ENCODE measurements around the gene HIVEP3. TPM values are rescaled to one million over a fixed set of nuclear protein-coding genes. Genes with fewer than 3 reads are reported as not detected.

HIVEP3 gene
- total RNA-seq, 1 experiment from 2014 or later = 11.0 TPM

DNA sequence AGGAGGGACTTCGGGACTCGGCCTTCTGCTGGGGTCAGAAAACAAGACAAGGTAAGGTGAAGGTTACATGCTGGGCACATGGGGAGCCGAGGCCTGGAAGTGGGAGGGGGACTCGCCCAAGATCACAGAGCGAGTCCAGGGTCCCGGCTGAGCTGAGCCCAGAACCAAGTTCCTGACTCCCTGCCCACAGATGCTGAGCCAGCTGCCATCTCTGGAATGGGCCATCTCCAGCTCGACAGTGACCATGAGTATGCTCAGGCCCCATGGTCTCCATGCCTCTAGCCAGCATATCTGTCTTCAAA is 407.5 kb downstream of the HIVEP3 start:
- no peaks in the 10 kb centered on the region for H3K36me3 ChIP-seq (ENCODE audit: low read depth)
- ChIA-PET CTCF (no interaction called here), POLR2A (ENCODE audit: unreplicated experiment) (no interaction called here)
- H3K27ac ChIP-seq = no peak overlapping the region
- H3K27me3 ChIP-seq (ENCODE audit: insufficient read depth, low read depth) = no peaks in the 10 kb centered on the region
- no peak overlapping the region for H2AFZ ChIP-seq
- no peak for DNase-seq
- H3K79me2 ChIP-seq (ENCODE audit: low read depth) = no peaks in the 10 kb centered on the region
- peaks cover 29% of the 10 kb centered on the region for H3K4me1 ChIP-seq (replicated peaks; ENCODE audit: insufficient read depth)
- no peak overlapping the region for H3K4me3 ChIP-seq
- H3K9me3 ChIP-seq (ENCODE audit: insufficient read depth, low read depth) = no peaks in the 10 kb centered on the region
- TF ChIP-seq EZH2 (IDR thresholded peaks at IDR 0.05; ENCODE audit: low read depth) = no peak
- no peak for TF ChIP-seq CTCF (conservative IDR thresholded peaks at IDR 0.05)
- H4K20me1 ChIP-seq (ENCODE audit: insufficient read depth) = peaks cover 3% of the 10 kb centered on the region; the same call in 1 of the 2 replicates
- H3K4me2 ChIP-seq = no peak overlapping the region
- BruUV-seq (replicated peaks) = no TSS peak
- H3K9me2 ChIP-seq (ENCODE audit: insufficient read depth) = no peaks in the 10 kb centered on the region
- H3F3A ChIP-seq (ENCODE audit: insufficient read depth, low read depth) = peaks cover 39% of the 10 kb centered on the region
- intact Hi-C loops (cut with micrococcal nuclease; ENCODE audit: unreplicated experiment) = loop anchor here (10.0 kb wide), 1 partner anchor 156 kb away; no protein-coding TSS in a partner anchor

- peaks cover 41% of the 10 kb centered on the region for H3F3A ChIP-seq (ENCODE audit: insufficient read depth, low read depth)
- DNase-seq = no peak
- H3K4me3 ChIP-seq = no peak overlapping the region
- H3K79me2 ChIP-seq (ENCODE audit: low read depth) = no peaks in the 10 kb centered on the region
- TF ChIP-seq EZH2 (IDR thresholded peaks at IDR 0.05; ENCODE audit: low read depth) (no peak), CTCF (conservative IDR thresholded peaks at IDR 0.05) (no peak)
- peaks cover 26% of the 10 kb centered on the region for H3K4me1 ChIP-seq (replicated peaks; ENCODE audit: insufficient read depth)
- no peaks in the 10 kb centered on the region for H3K36me3 ChIP-seq (ENCODE audit: low read depth)
- H3K9me2 ChIP-seq (ENCODE audit: insufficient read depth) = no peaks in the 10 kb centered on the region
- POLR2A ChIA-PET (ENCODE audit: unreplicated experiment) = no interaction called here
- intact Hi-C loops (cut with micrococcal nuclease; ENCODE audit: unreplicated experiment) = loop anchor here (10.0 kb wide), 1 partner anchor 156 kb away; no protein-coding TSS in a partner anchor
- no peaks in the 10 kb centered on the region for H3K27me3 ChIP-seq (ENCODE audit: insufficient read depth, low read depth)
- CTCF ChIA-PET = no interaction called here
- peaks cover 3% of the 10 kb centered on the region; the same call in 1 of the 2 replicates for H4K20me1 ChIP-seq (ENCODE audit: insufficient read depth)
- no peak overlapping the region for H3K27ac ChIP-seq
- H2AFZ ChIP-seq = no peak overlapping the region
- no peaks in the 10 kb centered on the region for H3K9me3 ChIP-seq (ENCODE audit: insufficient read depth, low read depth)
- no TSS peak for BruUV-seq (replicated peaks)
- H3K4me2 ChIP-seq = no peak overlapping the region
These were observed 408.0 kb downstream of the HIVEP3 start for GRCh38 chr1:41510531-41511238.

GRCh38 chr1:41509270-41509671 is 409.5 kb downstream of the HIVEP3 start:
- Histone ChIP-seq H3F3A (ENCODE audit: insufficient read depth, low read depth) (peaks cover 46% of the 10 kb centered on the region), H3K27ac (no peak overlapping the region), H3K79me2 (ENCODE audit: low read depth) (no peaks in the 10 kb centered on the region), H3K27me3 (ENCODE audit: insufficient read depth, low read depth) (no peaks in the 10 kb centered on the region), H4K20me1 (ENCODE audit: insufficient read depth) (no peaks in the 10 kb centered on the region; the same call in 1 of the 2 replicates), H2AFZ (no peak overlapping the region), H3K4me2 (no peak overlapping the region), H3K9me3 (ENCODE audit: insufficient read depth, low read depth) (no peaks in the 10 kb centered on the region), H3K4me1 (replicated peaks; ENCODE audit: insufficient read depth) (peaks cover 31% of the 10 kb centered on the region), H3K4me3 (no peak overlapping the region), H3K36me3 (ENCODE audit: low read depth) (no peaks in the 10 kb centered on the region), H3K9me2 (ENCODE audit: insufficient read depth) (no peaks in the 10 kb centered on the region)
- CTCF ChIA-PET = no interaction called here
- DNase-seq = no peak
- no TSS peak for BruUV-seq (replicated peaks)
- intact Hi-C loops (cut with micrococcal nuclease; ENCODE audit: unreplicated experiment) = no loop called here
- POLR2A ChIA-PET (ENCODE audit: unreplicated experiment) = no interaction called here
- no peak for TF ChIP-seq CTCF (conservative IDR thresholded peaks at IDR 0.05)
- no peak for TF ChIP-seq EZH2 (IDR thresholded peaks at IDR 0.05; ENCODE audit: low read depth)
